Measurements from ENCODE around the gene PTPRN2.

The PTPRN2 gene

GRCh38 chr7:157560710-157561522, 1026.7 kb downstream of the PTPRN2 start:
- no peak for DNase-seq (ENCODE audit: low read depth)

- DNase-seq (ENCODE audit: low read depth), result no peak
Measured at GRCh38 chr7:157560258-157560654, 1027.4 kb downstream of the PTPRN2 start.

- no peak for DNase-seq (ENCODE audit: low read depth)
Measured at GRCh38 chr7:157559596-157560257, 1027.9 kb downstream of the PTPRN2 start.

- DNase-seq (ENCODE audit: low read depth), result no peak
Measured at GRCh38 chr7:157558875-157559595, 1028.6 kb downstream of the PTPRN2 start.

- DNase-seq (ENCODE audit: low read depth), result no peak
Measured at GRCh38 chr7:157558516-157558874, 1029.1 kb downstream of the PTPRN2 start.

- no peak for DNase-seq (ENCODE audit: low read depth)
Measured at GRCh38 chr7:157558061-157558460, 1029.6 kb downstream of the PTPRN2 start.

- DNase-seq (ENCODE audit: low read depth), result no peak
Measured at GRCh38 chr7:157557263-157557662, 1030.4 kb downstream of the PTPRN2 start.

GRCh38 chr7:157556642-157556944, 1031.0 kb downstream of the PTPRN2 start:
- no peak for DNase-seq (ENCODE audit: low read depth)

- DNase-seq (ENCODE audit: low read depth), result no peak
Measured at GRCh38 chr7:157555944-157556641, 1031.5 kb downstream of the PTPRN2 start.

GRCh38 chr7:157555313-157555712, 1032.3 kb downstream of the PTPRN2 start:
- DNase-seq (ENCODE audit: low read depth), result no peak

GRCh38 chr7:157554393-157555238, 1033.0 kb downstream of the PTPRN2 start:
- no peak for DNase-seq (ENCODE audit: low read depth)

GRCh38 chr7:157553256-157553655, 1034.4 kb downstream of the PTPRN2 start:
- DNase-seq (ENCODE audit: low read depth), result no peak

- DNase-seq (ENCODE audit: low read depth), result no peak
Measured at GRCh38 chr7:157552295-157552993, 1035.2 kb downstream of the PTPRN2 start.

GRCh38 chr7:157551325-157552070, 1036.1 kb downstream of the PTPRN2 start:
- DNase-seq (ENCODE audit: low read depth), result no peak

- no peak for DNase-seq (ENCODE audit: low read depth)
Measured at GRCh38 chr7:157550300-157551275, 1037.0 kb downstream of the PTPRN2 start.

- no peak for DNase-seq (ENCODE audit: low read depth)
Measured at GRCh38 chr7:157549612-157550299, 1037.9 kb downstream of the PTPRN2 start.

GRCh38 chr7:157548691-157549303, 1038.8 kb downstream of the PTPRN2 start:
- DNase-seq (ENCODE audit: low read depth), result no peak

GRCh38 chr7:157547611-157548010, 1040.0 kb downstream of the PTPRN2 start:
- DNase-seq (ENCODE audit: low read depth), result no peak

All from CMK (cell line).